ENCODE measurements around the gene BOC.

DNA sequence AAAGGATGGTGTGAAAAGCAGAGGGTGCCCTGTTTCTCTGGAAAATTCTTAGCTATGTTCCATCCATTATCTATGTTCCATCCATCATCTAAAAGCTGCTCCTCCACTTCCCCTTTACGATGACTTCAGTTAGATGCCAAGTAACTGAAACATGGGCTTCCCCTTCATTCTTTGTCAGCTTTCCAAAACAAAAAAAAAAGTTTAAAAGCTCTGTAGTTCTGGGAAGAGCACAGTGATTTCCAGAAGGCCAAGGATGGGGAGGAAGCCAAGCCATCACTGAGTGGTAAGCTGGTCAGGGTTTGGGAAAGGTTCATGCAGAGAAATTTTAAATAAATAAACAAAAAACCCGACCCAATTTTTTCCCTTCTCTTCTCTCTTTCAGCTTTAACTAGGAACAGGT, 118.4 kb downstream of the BOC start:
- TF ChIP-seq, protein P1, sequence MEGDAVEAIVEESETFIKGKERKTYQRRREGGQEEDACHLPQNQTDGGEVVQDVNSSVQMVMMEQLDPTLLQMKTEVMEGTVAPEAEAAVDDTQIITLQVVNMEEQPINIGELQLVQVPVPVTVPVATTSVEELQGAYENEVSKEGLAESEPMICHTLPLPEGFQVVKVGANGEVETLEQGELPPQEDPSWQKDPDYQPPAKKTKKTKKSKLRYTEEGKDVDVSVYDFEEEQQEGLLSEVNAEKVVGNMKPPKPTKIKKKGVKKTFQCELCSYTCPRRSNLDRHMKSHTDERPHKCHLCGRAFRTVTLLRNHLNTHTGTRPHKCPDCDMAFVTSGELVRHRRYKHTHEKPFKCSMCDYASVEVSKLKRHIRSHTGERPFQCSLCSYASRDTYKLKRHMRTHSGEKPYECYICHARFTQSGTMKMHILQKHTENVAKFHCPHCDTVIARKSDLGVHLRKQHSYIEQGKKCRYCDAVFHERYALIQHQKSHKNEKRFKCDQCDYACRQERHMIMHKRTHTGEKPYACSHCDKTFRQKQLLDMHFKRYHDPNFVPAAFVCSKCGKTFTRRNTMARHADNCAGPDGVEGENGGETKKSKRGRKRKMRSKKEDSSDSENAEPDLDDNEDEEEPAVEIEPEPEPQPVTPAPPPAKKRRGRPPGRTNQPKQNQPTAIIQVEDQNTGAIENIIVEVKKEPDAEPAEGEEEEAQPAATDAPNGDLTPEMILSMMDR (IDR thresholded peaks at IDR 0.05) = no peak
- TF ChIP-seq POLR2A (IDR thresholded peaks at IDR 0.05) = no peak
- no peak for TF ChIP-seq POLR2AphosphoS5 (IDR thresholded peaks at IDR 0.05)
- TF ChIP-seq EP300 (IDR thresholded peaks at IDR 0.05) = no peak
